Measurements from ENCODE around the gene PIP4K2C.
A peak's percentile ranks its signal among the peaks of the same experiment; 100 is the strongest.

The PIP4K2C gene
- 33.4 to 42.8 (median 42.4) reads per million in 3 experiments for total RNA-seq

DNA sequence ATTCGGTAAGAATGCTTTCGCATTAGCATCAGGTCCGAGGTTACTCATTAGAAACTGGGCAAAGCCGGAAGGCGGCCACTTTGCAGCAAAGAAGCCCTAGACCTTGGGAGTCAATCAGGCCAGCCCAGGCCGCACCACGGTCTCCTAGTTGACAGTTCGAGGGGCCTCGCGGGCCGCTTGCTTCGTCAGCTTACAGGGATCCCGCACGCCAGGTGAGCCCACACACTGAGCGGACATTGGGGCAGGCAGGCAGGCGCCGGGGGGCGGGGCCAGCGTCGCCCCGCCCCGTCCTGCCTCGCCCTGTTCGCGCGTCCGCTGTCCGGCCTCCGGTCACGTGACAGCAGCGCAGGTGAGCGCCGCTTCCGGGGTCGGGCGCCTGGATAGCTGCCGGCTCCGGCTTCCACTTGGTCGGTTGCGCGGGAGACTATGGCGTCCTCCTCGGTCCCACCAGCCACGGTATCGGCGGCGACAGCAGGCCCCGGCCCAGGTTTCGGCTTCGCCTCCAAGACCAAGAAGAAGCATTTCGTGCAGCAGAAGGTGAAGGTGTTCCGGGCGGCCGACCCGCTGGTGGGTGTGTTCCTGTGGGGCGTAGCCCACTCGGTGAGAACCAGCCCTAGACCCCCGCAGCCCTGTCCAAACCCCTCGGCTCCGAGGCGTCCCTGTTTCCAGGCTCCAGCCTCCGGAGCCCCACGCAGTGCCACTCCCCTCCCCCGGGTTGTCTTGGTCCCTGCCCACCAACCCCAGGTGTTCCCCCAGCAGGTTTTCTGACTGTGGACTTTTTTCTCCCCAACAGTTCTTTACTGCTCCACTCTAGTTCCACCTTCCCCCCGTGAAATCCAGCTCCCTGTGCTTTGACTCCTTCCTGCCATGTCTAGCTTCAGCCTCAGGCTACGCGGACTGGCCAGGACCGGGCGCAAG, at the start of gene PIP4K2C:
TSS of gene PIP4K2C (plus strand) at position 329 of the 918 bp plus-strand sequence. CDS start at position 427, 98 bp downstream.
- DNase-seq: peak; percentile 72

DNA sequence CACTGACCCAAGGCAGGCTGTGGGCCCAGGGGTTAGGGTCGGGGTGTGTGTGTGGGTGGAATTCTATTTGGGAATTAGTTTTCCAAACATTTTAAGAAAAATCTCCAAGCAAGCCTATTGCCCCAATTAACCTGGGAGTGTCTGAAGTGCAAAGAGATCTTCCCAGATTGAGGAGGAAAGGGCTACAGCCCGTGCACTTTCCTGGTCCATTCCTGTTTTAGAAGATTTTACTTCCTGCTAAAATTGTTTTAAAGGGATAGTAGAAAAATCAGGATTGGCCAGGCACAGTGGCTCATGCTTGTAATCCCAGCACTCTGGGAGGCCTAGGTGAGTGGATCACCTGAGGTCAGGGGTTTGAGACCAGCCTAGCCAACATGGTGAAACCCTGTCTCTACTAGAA, 49.3 kb upstream of the PIP4K2C start:
- no peak for DNase-seq

DNA sequence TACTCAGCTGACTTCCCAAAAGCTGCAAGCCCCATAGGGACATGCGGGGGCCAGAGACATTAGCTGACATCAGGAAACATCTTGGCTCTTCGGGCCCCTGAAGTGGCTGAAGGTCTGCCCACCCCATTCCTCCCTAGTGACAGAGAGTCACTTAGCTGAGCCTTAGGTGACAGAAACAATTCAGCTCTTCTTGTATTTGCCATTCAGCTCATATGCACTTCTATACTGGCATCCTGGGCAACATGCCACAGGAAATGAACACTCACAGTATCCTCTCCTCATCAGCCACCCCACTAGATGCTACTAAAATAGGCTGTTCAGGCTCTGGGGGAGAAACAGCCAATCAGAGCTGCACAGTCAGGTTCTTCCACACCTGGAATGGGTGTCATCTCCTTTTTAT, 47.4 kb upstream of the PIP4K2C start:
- DNase-seq: no peak

DNA sequence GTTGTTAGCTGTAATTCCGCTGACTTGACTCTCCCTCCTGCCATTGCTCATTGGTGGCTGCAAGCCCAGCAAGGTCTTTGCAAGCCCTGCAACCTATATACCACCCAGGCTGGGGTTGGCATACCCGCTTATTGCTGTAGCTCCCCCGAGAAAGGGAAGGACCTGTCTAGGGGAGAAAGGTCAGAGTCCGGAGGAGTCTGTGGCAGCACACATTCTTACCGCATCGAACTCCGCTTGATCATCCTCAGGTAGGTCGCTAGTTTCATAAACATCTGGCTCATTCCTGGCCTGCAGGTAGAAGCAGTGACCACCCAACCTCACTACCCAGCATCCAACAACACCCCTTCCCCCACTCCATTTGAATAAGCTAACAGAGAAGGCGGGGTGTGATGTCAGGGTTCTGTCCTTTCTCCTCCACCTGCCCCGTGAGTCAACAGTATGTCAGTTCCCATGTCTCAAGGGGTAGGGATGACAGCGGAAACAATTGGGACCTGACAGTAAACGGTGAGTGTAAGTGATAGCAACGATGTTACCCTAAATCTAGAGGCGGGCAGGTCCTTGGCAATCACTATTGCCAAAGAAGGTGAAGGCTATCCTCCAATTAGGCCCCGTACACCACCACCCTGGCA, 45.1 kb upstream of the PIP4K2C start:
- no peak for DNase-seq

DNA sequence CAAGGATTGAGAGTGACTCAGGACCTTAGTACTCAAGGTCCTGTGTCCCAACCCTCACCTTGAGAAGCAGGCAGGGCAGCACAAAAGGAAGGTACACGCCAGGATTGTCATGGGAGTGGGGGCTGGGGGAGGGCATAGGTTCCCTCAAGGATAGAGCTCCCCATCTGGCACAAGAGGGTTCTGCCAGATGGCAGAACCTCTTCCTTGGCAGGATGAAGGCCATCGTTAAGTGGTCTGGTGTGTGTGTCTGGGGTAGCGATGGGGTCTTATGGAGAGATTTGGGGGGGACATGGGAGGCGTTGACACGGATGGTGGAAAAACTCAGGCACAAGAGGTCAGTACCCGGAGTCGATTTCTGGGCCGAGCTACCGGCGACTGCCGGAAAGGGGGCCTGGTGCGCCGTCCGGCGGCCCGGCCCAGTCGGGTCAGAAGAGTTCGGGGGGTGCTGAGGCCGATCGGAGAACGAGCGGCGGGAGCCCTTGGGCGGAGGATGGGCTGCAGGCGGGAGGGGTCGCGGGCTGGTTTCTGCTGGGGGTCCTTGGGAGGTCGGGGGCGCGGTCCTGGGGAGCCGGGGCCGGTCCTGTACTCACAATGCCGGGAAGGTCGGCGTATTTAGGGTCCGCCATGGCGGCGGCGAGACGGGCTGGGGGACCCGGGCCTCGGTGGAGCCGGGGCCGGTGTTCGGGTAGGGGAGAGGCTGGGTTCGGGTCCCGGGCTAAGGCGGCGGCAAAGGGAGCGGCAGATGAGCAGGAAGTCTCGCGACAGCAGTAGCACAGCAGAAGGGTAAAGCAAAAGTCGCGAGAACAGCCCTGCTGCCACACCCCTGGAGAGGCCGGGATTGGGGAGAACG, 44.3 kb upstream of the PIP4K2C start, which contains the start of gene DCTN2:
TSS of gene DCTN2 (minus strand) at position 755 of the 850 bp plus-strand sequence. CDS start at position 626, 129 bp downstream.
- peak; percentile 92 for DNase-seq

DNA sequence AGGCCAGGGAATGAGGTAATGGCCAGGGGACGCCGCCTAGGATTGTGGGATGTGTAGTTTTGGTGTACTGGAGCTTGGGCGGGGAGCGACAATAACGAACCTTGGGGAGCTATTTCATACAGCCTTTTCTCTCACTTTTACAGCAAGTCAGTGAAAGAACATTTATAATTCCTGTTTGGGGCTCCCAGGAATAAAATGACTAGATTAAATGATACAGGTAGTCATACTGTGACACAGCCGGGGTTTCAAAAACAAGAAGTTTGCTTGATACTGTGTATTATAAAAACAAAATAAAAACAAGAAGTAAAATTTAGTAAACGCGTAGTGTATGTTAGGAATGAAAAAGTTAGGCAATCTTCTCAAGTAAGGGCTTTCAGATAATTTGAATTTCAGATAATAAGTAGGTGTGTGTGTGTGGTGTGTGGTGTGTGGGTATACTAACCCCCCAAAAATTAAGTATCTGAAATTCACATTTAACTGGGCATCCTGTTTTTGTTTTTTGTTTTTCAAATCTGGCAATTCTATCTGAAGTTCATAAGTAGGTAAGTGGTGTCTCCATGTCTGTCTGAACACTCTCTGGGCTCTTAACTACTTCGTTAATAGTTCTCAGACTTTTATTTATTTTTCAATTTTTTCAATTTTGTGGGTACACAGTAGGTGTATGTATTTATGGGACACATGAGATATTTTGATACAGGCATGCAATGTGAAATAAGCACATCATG, 43.5 kb upstream of the PIP4K2C start:
- no peak for DNase-seq

DNA sequence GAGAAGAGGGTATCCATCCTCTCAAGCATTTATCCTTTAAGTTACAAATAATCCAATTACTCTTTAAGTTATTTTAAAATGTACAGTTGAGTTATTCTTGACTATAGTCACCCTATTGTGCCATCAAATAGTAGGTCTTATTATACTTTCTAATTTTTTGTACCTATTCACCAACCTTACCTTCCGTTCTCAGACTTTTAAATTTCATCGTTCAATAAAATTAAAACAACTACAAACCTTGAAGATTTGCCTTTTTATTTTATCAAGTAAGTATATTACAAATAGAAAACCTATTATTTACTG, 43.0 kb upstream of the PIP4K2C start:
- no peak for DNase-seq

DNA sequence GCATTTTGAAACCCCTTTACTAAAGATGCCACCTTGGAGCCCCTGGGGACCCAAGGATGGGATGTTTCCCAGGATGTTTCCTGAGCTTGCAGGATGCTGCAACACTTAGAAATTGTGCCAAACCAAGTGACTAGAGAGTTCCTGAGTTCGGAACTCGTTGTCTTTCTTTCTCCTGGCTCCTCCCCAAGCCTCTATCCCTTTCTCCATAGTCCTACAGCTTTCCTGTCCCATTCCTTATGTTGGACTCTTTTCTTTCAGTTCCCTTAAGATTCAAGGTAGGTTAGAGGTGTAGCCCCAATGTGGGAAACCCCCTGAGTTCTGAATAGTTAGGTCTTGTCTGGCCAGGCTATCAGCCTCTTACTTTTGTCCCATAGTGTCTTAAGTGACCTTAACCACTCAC, 42.5 kb upstream of the PIP4K2C start:
- DNase-seq: no peak

DNA sequence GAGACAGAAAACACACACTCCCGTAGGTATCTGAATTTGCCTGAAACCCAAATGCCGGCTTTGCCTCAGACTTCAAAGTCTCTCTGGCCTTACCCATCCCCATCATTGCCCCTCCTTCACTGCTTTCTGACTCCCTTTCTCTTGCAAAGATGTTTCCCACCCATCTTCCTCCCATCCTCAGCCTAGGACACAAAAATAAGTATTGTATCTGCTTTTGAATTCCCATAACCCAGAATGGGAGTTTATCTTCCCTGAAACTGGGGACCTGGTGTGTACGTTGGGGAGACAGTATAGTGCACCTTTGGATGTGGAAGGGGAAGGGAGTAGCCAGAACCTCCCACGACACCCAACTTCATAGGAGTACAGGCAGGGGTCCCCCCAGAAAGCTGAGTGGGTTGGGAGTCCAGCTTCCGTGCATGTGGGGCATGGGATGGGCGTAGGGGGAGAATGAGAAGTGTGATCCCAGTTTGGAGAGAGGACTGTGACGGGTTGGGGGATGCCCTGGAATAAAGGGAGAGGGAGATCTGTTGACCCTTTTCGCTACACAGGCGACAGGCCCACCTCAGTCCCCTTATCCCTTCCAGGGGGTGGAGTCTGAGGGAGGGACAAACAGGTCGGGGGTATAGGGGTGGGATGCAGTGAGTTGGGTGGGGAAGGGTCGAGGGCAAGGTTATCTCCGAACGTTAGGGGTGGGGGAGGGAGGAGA, 41.6 kb upstream of the PIP4K2C start:
- DNase-seq: no peak

DNA sequence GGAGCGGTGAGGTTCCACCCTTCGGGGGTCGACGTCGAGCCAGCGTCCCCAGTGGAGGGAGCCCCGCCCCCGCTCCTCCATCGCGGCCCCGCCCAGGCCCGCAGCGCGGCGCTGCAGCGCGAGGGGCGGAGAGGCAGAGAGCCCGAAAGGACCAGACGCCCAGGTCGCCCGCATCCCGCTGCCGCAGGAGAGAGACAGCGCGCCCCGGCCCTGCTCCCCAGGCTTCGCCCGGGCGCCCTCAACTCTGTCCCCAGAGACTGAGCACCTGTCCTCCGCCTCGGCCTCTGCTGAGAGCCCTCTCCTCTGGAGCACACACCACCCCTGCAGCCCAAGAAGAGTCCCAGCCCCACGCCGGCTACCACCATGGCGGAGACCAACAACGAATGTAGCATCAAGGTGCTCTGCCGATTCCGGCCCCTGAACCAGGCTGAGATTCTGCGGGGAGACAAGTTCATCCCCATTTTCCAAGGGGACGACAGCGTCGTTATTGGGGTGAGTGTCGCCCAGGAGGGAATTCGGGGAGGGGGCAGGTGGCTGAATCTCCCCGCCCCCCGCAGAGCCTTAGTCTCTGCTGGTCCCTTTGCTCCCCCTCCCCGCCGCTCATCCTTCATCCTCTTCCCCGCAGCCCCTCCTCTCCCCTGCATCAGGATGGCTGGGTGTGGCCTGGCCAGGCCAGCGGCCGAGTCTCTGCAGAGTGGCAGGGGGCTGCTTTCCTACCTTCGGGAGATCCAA, 40.9 kb upstream of the PIP4K2C start, which contains the start of gene KIF5A:
TSS of gene KIF5A (plus strand) at position 136 of the 732 bp plus-strand sequence. CDS start at position 364, 228 bp downstream.
- peak; percentile 32 for DNase-seq

DNA sequence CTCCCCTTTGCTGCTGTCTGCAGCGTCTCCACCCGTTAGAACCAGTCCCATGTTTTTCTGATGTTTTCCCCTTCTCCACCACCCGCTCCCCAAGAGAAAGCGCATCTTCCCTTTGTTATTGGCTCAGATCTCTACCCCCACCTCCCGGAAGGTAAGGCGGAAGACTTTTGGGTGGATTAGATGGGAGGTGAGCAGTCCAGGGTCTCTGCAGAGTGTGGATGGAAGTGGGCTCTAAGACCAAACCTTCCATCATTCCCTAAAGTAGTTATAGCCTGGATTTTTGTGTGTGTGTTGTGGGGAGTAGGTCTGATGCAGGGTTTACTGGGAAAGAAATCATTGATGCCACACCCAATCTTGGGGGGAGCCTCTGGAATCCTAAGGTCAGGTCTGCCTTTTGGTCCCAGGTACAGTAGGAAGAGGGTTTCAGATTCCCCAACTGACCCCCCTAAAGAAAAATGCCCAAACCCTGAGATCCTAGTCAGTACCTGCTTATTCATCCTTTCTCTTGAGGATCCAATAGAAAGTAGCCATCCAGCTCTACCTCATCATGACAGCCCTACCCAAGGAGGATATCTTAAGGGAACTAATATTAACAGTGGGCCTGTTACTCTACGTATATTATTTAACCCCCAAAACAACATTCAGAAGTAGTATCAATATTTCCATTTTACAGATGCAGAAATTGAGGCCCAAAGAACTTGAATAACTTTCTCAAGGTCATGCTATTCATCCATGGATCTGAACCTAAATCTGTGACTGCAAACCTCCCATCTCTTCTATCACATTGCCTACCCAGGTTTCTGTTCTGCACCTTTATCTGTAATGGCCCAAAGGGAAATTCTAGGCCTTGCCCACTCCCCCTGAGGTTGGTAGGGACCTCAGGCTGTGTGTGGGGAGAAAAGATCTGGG, 40.1 kb upstream of the PIP4K2C start:
- no peak for DNase-seq

DNA sequence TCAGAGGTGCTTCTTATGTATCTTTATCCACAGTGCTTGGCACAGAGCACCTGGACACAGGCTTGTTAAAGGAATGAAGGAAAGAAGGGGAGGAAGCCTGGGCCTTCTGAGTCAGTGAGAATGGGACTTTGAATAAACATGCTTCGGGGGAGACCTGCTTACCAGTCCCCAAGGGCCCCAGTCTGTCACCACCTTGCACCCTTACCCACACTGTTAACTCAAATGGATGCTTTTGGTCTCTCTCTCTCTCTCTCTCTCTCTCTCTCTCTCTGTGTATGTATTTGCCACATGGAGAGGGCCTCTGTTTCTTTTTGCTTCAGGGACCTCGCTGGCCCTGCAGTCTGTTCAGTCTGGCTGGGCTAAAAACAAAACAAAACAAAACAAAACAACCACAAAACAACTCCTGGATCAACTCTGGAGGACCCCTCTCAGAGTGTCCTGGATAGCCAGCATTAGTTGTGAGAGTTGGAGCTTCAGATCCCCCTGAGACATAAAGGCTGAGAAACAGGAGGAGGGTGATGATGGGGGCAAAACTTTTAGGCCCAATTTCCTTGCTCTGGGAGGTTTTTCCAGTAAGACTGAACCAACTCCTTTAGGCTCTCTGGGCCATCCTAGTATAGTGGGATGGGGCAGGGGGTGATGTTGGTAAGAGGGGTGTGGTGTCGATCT, 39.2 kb upstream of the PIP4K2C start:
- DNase-seq: no peak

DNA sequence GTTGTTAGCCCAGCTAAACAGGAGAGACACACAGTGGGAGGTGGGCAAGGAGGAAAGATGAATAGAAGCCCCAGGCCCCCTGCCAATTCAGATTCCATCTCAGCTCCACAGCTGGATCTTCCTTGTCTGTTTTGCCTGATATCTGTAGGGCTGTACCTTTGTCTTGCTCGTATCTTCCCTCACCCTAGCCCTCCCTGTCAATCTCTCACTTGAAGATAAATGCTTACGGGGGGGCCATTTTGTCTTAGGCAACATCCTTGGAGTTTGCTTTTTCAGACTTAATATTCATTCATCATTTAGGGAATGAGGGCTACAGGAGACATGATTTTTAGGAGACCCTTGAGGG, 38.7 kb upstream of the PIP4K2C start:
- no peak for DNase-seq

DNA sequence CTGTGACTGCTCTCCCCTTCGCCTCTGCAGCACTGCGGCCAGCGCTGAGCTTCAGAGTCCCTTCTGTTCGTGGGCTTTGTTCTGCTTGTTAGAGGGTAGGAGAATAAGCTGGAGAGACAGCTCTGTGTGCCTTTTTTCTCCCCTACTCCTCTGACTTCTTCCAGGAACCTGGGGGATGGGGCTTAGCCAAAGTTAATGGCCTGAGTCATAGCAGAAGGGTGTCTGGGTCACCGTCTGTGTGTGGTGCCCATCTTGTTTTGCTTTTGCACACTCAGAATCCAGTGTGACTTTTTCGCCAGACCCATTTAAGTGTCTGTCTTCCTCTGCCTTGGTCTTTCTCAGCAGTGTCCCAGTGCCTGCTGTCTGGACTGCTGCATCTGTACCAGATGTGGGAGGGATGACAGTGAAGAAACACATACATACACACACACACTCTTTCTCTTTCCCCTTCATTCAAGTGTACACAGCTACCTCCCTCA, 38.1 kb upstream of the PIP4K2C start:
- DNase-seq: no peak

DNA sequence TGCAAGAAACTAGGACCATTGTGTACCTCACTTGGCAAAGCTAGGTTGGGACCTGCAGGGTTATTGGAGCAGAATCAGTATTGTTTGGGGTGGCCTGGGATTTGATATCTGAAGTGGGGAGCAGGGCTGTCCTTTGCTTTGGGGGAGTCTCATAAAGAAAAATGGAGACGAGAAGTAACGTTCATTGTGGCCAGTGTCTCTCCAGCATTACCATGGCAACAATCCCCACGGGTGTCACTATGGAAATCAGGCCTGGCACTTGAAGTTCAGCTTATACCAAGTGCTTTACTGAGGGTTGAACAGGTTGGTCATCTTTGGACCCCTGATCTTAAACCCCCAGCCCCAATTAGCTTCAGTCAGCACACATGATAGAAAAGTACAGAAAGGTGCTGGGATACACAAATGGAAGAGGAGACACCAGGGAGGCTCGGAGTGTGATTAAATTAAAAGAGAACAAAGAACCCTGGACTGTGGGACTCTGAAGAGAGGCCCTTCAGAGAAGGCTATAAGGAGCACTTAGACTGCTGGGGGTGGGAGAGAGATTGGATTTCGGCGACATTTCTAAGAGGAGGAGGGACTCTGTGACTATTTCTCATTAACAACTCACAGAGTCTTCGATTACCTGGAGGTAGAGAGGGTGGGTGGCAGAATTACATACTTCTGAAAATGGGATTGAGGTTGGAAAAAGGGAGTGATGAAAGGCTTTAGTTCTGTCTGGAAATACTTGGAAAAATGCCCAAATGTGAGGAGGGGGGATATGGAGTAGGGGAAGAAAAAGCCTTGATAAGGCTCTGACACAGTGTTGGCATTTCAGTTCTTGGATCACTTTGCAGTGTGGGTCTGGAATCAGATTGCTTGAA, 37.4 kb upstream of the PIP4K2C start:
- no peak for DNase-seq

DNA sequence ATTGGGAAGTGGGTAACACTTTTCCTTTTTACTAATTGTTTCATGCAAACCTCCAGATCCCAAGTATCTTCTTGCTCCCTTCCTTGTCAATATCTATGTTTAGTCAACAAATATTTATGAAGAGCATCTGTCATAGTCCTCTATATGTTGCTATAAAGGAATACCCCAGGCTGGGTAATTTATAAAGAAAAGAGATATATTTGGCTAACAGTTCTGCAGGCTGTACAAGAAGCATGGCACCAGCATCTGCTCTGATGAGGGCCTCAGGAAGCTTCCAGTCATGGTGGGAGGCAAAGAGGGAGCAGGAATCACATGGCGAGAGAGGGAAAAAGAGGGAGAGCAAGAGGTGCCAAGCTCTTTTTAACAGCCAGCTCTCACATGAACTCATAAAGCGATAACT, 36.5 kb upstream of the PIP4K2C start:
- DNase-seq: no peak

DNA sequence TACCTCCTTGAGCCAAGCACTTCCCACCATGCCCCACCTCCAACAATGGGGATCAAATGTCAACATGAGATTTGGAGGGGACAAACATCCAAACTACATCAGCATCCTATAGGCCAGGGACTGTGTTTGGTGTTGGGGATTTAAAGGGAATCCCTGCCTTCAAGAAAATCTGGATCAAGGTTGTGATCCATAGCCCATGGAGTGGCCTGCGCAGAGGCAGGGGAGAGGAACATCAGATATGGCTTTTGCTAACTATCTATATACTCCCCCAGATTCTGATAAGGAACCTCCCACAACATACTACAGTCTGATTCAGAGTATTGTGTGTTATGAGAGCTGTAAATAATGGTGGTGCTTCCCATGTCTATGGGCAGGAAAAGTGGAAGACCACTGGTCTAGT, 36.1 kb upstream of the PIP4K2C start:
- no peak for DNase-seq

DNA sequence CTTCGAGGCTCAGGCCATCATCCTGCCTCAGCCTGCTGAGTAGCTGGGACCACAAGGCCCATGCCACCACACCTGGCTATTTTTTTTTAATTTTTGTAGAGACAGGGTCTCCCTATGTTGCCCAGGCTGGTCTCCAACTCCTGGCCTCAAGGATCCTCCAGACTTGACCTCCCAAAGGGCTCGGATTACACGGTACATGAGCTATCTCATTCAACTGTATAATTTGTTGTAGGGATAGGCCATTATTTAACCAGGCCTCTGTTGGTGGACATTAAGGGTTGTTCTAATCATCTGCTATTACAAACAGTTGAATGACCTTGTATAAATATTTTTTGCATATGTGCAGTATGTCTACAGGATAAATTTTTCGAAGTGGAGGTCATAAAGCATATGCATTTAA, 32.1 kb upstream of the PIP4K2C start:
- no peak for DNase-seq
